ENCODE results near the gene CARS1.
A peak's percentile ranks its signal among the peaks of the same experiment; 100 is the strongest.

Gene CARS1

GRCh38 chr11:3037040-3037944, 19.9 kb downstream of the CARS1 start:
- peak; percentile 72 for DNase-seq

- DNase-seq, result no peak
These were observed 20.8 kb downstream of the CARS1 start for GRCh38 chr11:3036419-3036818.

GRCh38 chr11:3035333-3035732, 21.9 kb downstream of the CARS1 start:
- DNase-seq, result no peak

GRCh38 chr11:3030289-3031070, 26.7 kb downstream of the CARS1 start:
- no peak for DNase-seq

- DNase-seq, result no peak
These were observed 28.4 kb downstream of the CARS1 start for GRCh38 chr11:3028813-3029212.

GRCh38 chr11:3026803-3027202, 30.4 kb downstream of the CARS1 start:
- no peak for DNase-seq

GRCh38 chr11:3022982-3023381, 34.2 kb downstream of the CARS1 start:
- no peak for DNase-seq

- no peak for DNase-seq
These were observed 34.8 kb downstream of the CARS1 start for GRCh38 chr11:3022300-3022967.

- DNase-seq, result peak; percentile 57
These were observed 36.1 kb downstream of the CARS1 start for GRCh38 chr11:3021125-3021524.

- DNase-seq, result no peak
These were observed 37.2 kb downstream of the CARS1 start for GRCh38 chr11:3020011-3020410.

GRCh38 chr11:3018596-3018995, 38.6 kb downstream of the CARS1 start:
- no peak for DNase-seq

- no peak for DNase-seq
These were observed 40.4 kb downstream of the CARS1 start for GRCh38 chr11:3016861-3017260.

GRCh38 chr11:3015796-3016195, 41.4 kb downstream of the CARS1 start:
- no peak for DNase-seq

GRCh38 chr11:3014943-3015342, 42.3 kb downstream of the CARS1 start:
- DNase-seq, result no peak

- no peak for DNase-seq
These were observed 42.9 kb downstream of the CARS1 start for GRCh38 chr11:3014057-3014938.

GRCh38 chr11:3011891-3012885, 45.0 kb downstream of the CARS1 start:
- DNase-seq, result no peak

- DNase-seq, result no peak
These were observed 46.5 kb downstream of the CARS1 start for GRCh38 chr11:3010521-3011275.

- DNase-seq, result no peak
These were observed 47.2 kb downstream of the CARS1 start for GRCh38 chr11:3010004-3010403.

GRCh38 chr11:3009481-3009880, 47.7 kb downstream of the CARS1 start:
- no peak for DNase-seq

GRCh38 chr11:3008746-3009336, 48.4 kb downstream of the CARS1 start:
- DNase-seq, result no peak

All from hematopoietic multipotent progenitor cell treated with erythropoietin and hydrocortisone succinate and interleukin-3 and kit ligand, for 8 days (in vitro differentiated cells).